CD14-positive monocyte (primary cell): ENCODE measurements around the gene GPX3. TPM values are rescaled to one million over a fixed set of nuclear protein-coding genes. Genes with fewer than 3 reads are reported as not detected.

Experiments
- DNase-seq, 3 donors: peaks; one replicate each; pipeline ENCODE4 v3.0.0-alpha.2; 2011 to 2022
- H2AFZ ChIP-seq: 2 replicates; pipeline ENCODE4 v1.6.0; 2012; ENCODE audit warnings: mild to moderate bottlenecking, low read depth, low read length, inconsistent platforms; ENCODE audit not compliant: insufficient read depth, poor library complexity, severe bottlenecking
- H3K27ac ChIP-seq, 2 donors: 1 replicate in 1 of 2; 2 replicates in 1 of 2; pipeline ENCODE4 v1.5.1; 2012 to 2013; ENCODE audit warnings: low read length in 2 of 2, control low read depth in 1 of 2, inconsistent platforms in 1 of 2, low read depth in 1 of 2, mild to moderate bottlenecking in 1 of 2
- H3K27me3 ChIP-seq, 2 donors: one replicate each; pipeline versions ENCODE4 v1.6.0 to v1.6.1; 2011 to 2013; ENCODE audit warnings: low read length in 2 of 2; ENCODE audit not compliant: control insufficient read depth in 2 of 2, insufficient read depth in 2 of 2
- H3K36me3 ChIP-seq, 2 donors: replicated peaks in 1 of 2; 1 replicate in 1 of 2; 2 replicates in 1 of 2; pipeline versions ENCODE4 v1.5.1 to v1.6.1; 2012 to 2013; ENCODE audit warnings: low read length in 2 of 2, control low read depth in 1 of 2, inconsistent platforms in 1 of 2, mild to moderate bottlenecking in 1 of 2; ENCODE audit not compliant: insufficient read depth in 2 of 2, control insufficient read depth in 1 of 2
- H3K4me1 ChIP-seq, 2 donors: 1 replicate in 1 of 2; 2 replicates in 1 of 2; pipeline versions ENCODE4 v1.5.1 to v1.6.1; 2012 to 2013; ENCODE audit warnings: low read length in 2 of 2, control low read depth in 1 of 2, inconsistent platforms in 1 of 2, mild to moderate bottlenecking in 1 of 2, moderate library complexity in 1 of 2; ENCODE audit not compliant: insufficient read depth in 2 of 2, control insufficient read depth in 1 of 2
- H3K4me2 ChIP-seq: replicated peaks from 2 replicates; pipeline ENCODE3; 2012; ENCODE audit warnings: low read length, moderate library complexity, mild to moderate bottlenecking; ENCODE audit not compliant: poor library complexity, severe bottlenecking; ENCODE audit errors: extremely low read depth
- H3K4me3 ChIP-seq, 3 experiments: fragments of 200-600 bp in 1 of 3; sonication (generic) in 1 of 3; replicated peaks in 1 of 3; 1 replicate in 2 of 3; 2 replicates in 1 of 3; pipeline ENCODE4 v1.5.1; 2011 to 2013; ENCODE audit warnings: low read length in 3 of 3, mild to moderate bottlenecking in 3 of 3, control low read depth in 2 of 3, low read depth in 2 of 3, inconsistent platforms in 1 of 3, moderate library complexity in 1 of 3
- H3K79me2 ChIP-seq: 2 replicates; pipeline ENCODE4 v1.6.0; 2012; ENCODE audit warnings: mild to moderate bottlenecking, control low read depth, inconsistent platforms, low read length, moderate library complexity; ENCODE audit not compliant: insufficient read depth
- H3K9ac ChIP-seq: 2 replicates; pipeline ENCODE4 v1.6.0; 2017; ENCODE audit warnings: low read length, mild to moderate bottlenecking; ENCODE audit not compliant: insufficient read depth, poor library complexity, severe bottlenecking
- H3K9me3 ChIP-seq, 2 donors: replicated peaks in 1 of 2; 1 replicate in 1 of 2; 2 replicates in 1 of 2; pipeline versions ENCODE4 v1.5.1 to v1.6.1; 2012 to 2013; ENCODE audit warnings: low read length in 2 of 2, control low read depth in 1 of 2; ENCODE audit not compliant: control insufficient read depth in 1 of 2, insufficient read depth in 1 of 2
- H4K20me1 ChIP-seq: 2 replicates; pipeline ENCODE4 v1.6.0; 2012; ENCODE audit warnings: mild to moderate bottlenecking, low read length, control low read depth, moderate library complexity; ENCODE audit not compliant: insufficient read depth
- H3K27ac Mint-ChIP-seq, 7 donors: one replicate each; pipeline ENCODE4 v1.8.0; 2020; ENCODE audit warnings: mild to moderate bottlenecking in 7 of 7, mixed read lengths in 7 of 7, moderate library complexity in 6 of 7, inconsistent platforms in 2 of 7
- H3K27me3 Mint-ChIP-seq, 3 donors: one replicate each; pipeline ENCODE4 v1.8.0; 2021 to 2022; ENCODE audit warnings: low read depth in 3 of 3, mild to moderate bottlenecking in 3 of 3, mixed read lengths in 3 of 3, moderate library complexity in 3 of 3, inconsistent platforms in 1 of 3
- H3K36me3 Mint-ChIP-seq, 2 donors: one replicate each; pipeline ENCODE4 v1.8.0; 2020; ENCODE audit warnings: mixed read lengths in 2 of 2, inconsistent platforms in 1 of 2, mild to moderate bottlenecking in 1 of 2
- H3K4me1 Mint-ChIP-seq: one replicate; pipeline ENCODE4 v1.8.0; 2020; ENCODE audit warnings: mild to moderate bottlenecking, mixed read lengths
- H3K4me3 Mint-ChIP-seq, 2 donors: one replicate each; pipeline ENCODE4 v1.8.0; 2020; ENCODE audit warnings: mild to moderate bottlenecking in 2 of 2, mixed read lengths in 2 of 2, moderate library complexity in 1 of 2
- H3K9me3 Mint-ChIP-seq, 7 donors: one replicate each; pipeline ENCODE4 v1.8.0; 2020 to 2022; ENCODE audit warnings: mixed read lengths in 7 of 7, mild to moderate bottlenecking in 6 of 7, moderate library complexity in 6 of 7, inconsistent platforms in 2 of 7
- WGBS: methylation state at CpG from one replicate; pipeline ENCODE4 v1.1.5; 2013; ENCODE audit warnings: missing lambda C conversion rate; ENCODE audit not compliant: insufficient coverage; 5-methylcytosine and 5-hydroxymethylcytosine counted together
- intact Hi-C, 2 donors: fragments of 100-400 bp; cut with micrococcal nuclease; formaldehyde crosslinking; loops; one replicate each; pipeline versions ENCODE4 v1.15.0 to v1.15.1; 2023
- polyA plus RNA-seq, 3 donors: library from polyadenylated mRNA; depleted of rRNA in 1 of 3; unstranded in 2 of 3; stranded (reverse) in 1 of 3; fragments of 300-500 nt in 2 of 3; fragments of >200 nt in 1 of 3; fragmentation: Illumina TruSeq in 2 of 3; gene quantifications; 1 replicate in 2 of 3; 2 replicates in 1 of 3; pipeline ENCODE4 v1.2.3, GENCODE V29; 2012 to 2021
- TF ChIP-seq, protein P1 (sequence below): fragments of 200-600 bp; IDR thresholded peaks from one replicate; pipeline ENCODE4 v1.8.0; 2022; ENCODE audit warnings: antibody characterized with exemption, mild to moderate bottlenecking

Gene GPX3
- polyA plus RNA-seq, 3 donors, result 3.5 to 12.7 (median 3.8) TPM

DNA sequence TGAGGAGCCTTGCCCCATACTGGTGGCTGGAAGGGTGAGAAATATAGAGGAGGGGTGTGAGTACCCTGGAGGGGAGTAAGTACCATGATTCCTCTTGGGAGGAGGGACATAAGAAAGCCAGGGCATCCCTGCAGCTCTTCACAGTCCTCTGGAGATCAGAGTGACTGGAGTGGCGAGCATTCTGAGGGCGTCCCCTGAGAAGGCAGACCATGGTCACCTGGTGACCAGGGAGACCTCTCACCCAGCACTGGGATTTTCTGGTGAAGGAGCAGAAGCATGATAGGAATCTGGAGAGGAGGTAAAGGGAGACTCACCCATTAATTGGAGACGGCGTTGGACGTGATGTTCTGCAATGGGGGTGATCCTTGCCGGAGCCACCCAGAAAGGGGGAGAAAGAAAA, 27.7 kb upstream of the GPX3 start:
- TF ChIP-seq, protein P1, sequence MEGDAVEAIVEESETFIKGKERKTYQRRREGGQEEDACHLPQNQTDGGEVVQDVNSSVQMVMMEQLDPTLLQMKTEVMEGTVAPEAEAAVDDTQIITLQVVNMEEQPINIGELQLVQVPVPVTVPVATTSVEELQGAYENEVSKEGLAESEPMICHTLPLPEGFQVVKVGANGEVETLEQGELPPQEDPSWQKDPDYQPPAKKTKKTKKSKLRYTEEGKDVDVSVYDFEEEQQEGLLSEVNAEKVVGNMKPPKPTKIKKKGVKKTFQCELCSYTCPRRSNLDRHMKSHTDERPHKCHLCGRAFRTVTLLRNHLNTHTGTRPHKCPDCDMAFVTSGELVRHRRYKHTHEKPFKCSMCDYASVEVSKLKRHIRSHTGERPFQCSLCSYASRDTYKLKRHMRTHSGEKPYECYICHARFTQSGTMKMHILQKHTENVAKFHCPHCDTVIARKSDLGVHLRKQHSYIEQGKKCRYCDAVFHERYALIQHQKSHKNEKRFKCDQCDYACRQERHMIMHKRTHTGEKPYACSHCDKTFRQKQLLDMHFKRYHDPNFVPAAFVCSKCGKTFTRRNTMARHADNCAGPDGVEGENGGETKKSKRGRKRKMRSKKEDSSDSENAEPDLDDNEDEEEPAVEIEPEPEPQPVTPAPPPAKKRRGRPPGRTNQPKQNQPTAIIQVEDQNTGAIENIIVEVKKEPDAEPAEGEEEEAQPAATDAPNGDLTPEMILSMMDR, result no peak
- no peak overlapping the region for H3K4me3 Mint-ChIP-seq
- Histone ChIP-seq H2AFZ (no peak overlapping the region), H3K4me3 (no peak overlapping the region), H3K9ac (no peak overlapping the region), H3K27me3 (no peaks in the 10 kb centered on the region), H3K36me3 (no peaks in the 10 kb centered on the region), H3K27ac (no peak overlapping the region), H3K4me2 (no peak overlapping the region), H3K4me1 (no peaks in the 10 kb centered on the region), H4K20me1 (no peaks in the 10 kb centered on the region), H3K9me3 (peaks cover 14 to 27% of the 10 kb centered on the region in 2 donors), H3K79me2 (no peaks in the 10 kb centered on the region)
- H3K9me3 Mint-ChIP-seq, result peaks cover 19 to 37% (median 31%) of the 10 kb centered on the region in 7 donors
- intact Hi-C loops, result no loop called here
- 100% methylated on average over 6 of the region's 6 CpGs for WGBS
- peaks cover 0 to 5% (median 0%) of the 10 kb centered on the region in 3 donors for H3K27me3 Mint-ChIP-seq
- no peaks in the 10 kb centered on the region for H3K36me3 Mint-ChIP-seq
- DNase-seq, result no peak
- H3K4me1 Mint-ChIP-seq, result no peaks in the 10 kb centered on the region
- no peak overlapping the region for H3K27ac Mint-ChIP-seq

DNA sequence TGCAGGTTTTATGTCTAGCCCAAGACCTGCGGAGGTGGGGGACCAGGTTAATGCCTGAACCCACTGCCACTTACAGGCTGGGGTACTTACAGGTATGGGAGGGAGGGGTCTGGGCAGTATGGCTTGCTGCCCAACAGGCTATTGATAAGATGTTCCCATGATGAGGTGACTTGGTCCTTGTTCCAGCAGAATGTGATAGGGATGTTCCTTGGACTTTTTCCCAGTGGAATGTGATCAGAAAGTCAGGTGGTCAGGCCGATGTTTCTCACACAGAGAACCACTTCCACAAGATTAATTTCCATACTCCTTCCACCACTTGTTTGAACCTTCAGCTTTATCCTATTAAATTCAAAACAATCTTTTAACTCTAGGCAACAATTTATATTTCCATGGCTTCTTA, 27.0 kb upstream of the GPX3 start:
- H3K4me1 Mint-ChIP-seq, result no peaks in the 10 kb centered on the region
- TF ChIP-seq, protein P1, result no peak

More for the DNA sequence above, 27.0 kb upstream of the GPX3 start:
- H3K4me3 ChIP-seq, result no peak overlapping the region
- H3K36me3 ChIP-seq, result no peaks in the 10 kb centered on the region
- peaks cover 14 to 27% of the 10 kb centered on the region in 2 donors for H3K9me3 ChIP-seq
- WGBS, result 83% methylated on average over 1 of the region's 2 CpGs
- no peak overlapping the region for H3K27ac Mint-ChIP-seq
- no peak overlapping the region for H3K4me3 Mint-ChIP-seq
- H3K27me3 Mint-ChIP-seq, result peaks cover 0 to 5% (median 0%) of the 10 kb centered on the region in 3 donors
- DNase-seq, result no peak
- no peak overlapping the region for H2AFZ ChIP-seq
- H3K36me3 Mint-ChIP-seq, result no peaks in the 10 kb centered on the region
- no peaks in the 10 kb centered on the region for H3K27me3 ChIP-seq
- H3K27ac ChIP-seq, result no peak overlapping the region
- H3K9me3 Mint-ChIP-seq, result peaks cover 19 to 37% (median 31%) of the 10 kb centered on the region in 7 donors
- no peak overlapping the region for H3K9ac ChIP-seq
- no peaks in the 10 kb centered on the region for H3K4me1 ChIP-seq
- no peaks in the 10 kb centered on the region for H4K20me1 ChIP-seq
- H3K79me2 ChIP-seq, result no peaks in the 10 kb centered on the region
- H3K4me2 ChIP-seq, result no peak overlapping the region
- intact Hi-C loops, result no loop called here
